Endothelial cell of umbilical vein (primary cell): ENCODE measurements around the gene RPH3AL. TPM values are rescaled to one million over a fixed set of nuclear protein-coding genes. Genes with fewer than 3 reads are reported as not detected.

ENCODE experiments used
- BruUV-seq: library from RNA; stranded (reverse); fragments of 400-500 nt; replicated peaks from 2 replicates; lab custom pipeline; 2021; lab: Mats Ljungman, UMichigan
- CTCF ChIA-PET: fragments of 300-600, 350-600 bp; sonication (Branson Sonifier 250); formaldehyde crosslinking; loops from one replicate; lab custom pipeline; 2021; ENCODE audit warnings: antibody characterized with exemption, inconsistent platforms; lab: Charles Lee
- POLR2A ChIA-PET: fragments of 300-600, 350-600 bp; sonication (Branson Sonifier 250); formaldehyde crosslinking; loops from one replicate; lab custom pipeline; 2021; ENCODE audit warnings: antibody characterized with exemption, inconsistent platforms; lab: Charles Lee
- DNase-seq: peaks from one replicate; pipeline ENCODE4 v3.0.0-alpha.2; 2011; ENCODE audit warnings: low read depth, low spot score
- FAIRE-seq: peaks from 2 replicates; lab custom pipeline; 2011; peaks lifted over from hg19 to GRCh38; lab: Jason Lieb, UNC
- H2AFZ ChIP-seq: 2 replicates; pipeline ENCODE4 v1.6.0; 2012; ENCODE audit warnings: low read depth, low read length, control low read depth, inconsistent platforms
- H3K27ac ChIP-seq: 2 replicates; pipeline ENCODE4 v1.5.1; 2011; ENCODE audit warnings: low read depth, mild to moderate bottlenecking, control low read depth, low read length, moderate library complexity; ENCODE audit not compliant: insufficient read depth
- H3K27me3 ChIP-seq, 2 experiments: 2 replicates each; pipeline versions ENCODE4 v1.6.0 to v1.6.1; 2011; ENCODE audit warnings: low read length in 2 of 2, mixed read lengths in 1 of 2; ENCODE audit not compliant: control insufficient read depth in 2 of 2, insufficient read depth in 2 of 2
- H3K36me3 ChIP-seq, 2 experiments: 2 replicates in 1 of 2; 3 replicates in 1 of 2; pipeline ENCODE4 v1.5.1; 2011; ENCODE audit warnings: low read length in 2 of 2, mild to moderate bottlenecking in 1 of 2, moderate library complexity in 1 of 2; ENCODE audit not compliant: control insufficient read depth in 2 of 2, insufficient read depth in 2 of 2; ENCODE audit errors: extremely low read depth in 1 of 2
- H3K4me1 ChIP-seq: 3 replicates; pipeline ENCODE4 v1.5.1; 2011; ENCODE audit warnings: mild to moderate bottlenecking, low read length; ENCODE audit not compliant: control insufficient read depth, insufficient read depth; ENCODE audit errors: extremely low read depth
- H3K4me2 ChIP-seq: 2 replicates; pipeline ENCODE4 v1.6.1; 2011; ENCODE audit warnings: low read length, control low read depth, mixed read lengths; ENCODE audit not compliant: insufficient read depth
- H3K4me3 ChIP-seq, 3 experiments: fragments of 200-600 bp in 1 of 3; sonication (generic), shearing (Covaris generic) in 1 of 3; replicated peaks in 1 of 3; 2 replicates each; pipeline ENCODE4 v1.5.1; 2011 to 2016; ENCODE audit warnings: control low read depth in 3 of 3, low read length in 3 of 3, mild to moderate bottlenecking in 2 of 3, inconsistent platforms in 1 of 3, low read depth in 1 of 3, moderate library complexity in 1 of 3; ENCODE audit not compliant: insufficient read depth in 1 of 3
- H3K79me2 ChIP-seq: 2 replicates; pipeline ENCODE4 v1.6.0; 2012; ENCODE audit warnings: low read length, inconsistent platforms; ENCODE audit not compliant: control insufficient read depth, insufficient read depth
- H3K9ac ChIP-seq: replicated peaks from 2 replicates; pipeline ENCODE3; 2011; ENCODE audit warnings: low read length, control low read depth; ENCODE audit not compliant: insufficient read depth; ENCODE audit errors: extremely low read depth
- H3K9me1 ChIP-seq: replicated peaks from 3 replicates; pipeline ENCODE4 v1.6.0; 2011; ENCODE audit warnings: mild to moderate bottlenecking, low read length; ENCODE audit not compliant: control insufficient read depth, insufficient read depth; ENCODE audit errors: extremely low read depth
- H3K9me3 ChIP-seq: replicated peaks from 2 replicates; pipeline ENCODE4 v1.5.1; 2012; ENCODE audit warnings: low read length, inconsistent platforms; ENCODE audit not compliant: control insufficient read depth, insufficient read depth
- H4K20me1 ChIP-seq: replicated peaks from 2 replicates; pipeline ENCODE3; 2011; ENCODE audit warnings: mild to moderate bottlenecking, low read length; ENCODE audit not compliant: control insufficient read depth, insufficient read depth; ENCODE audit errors: extremely low read depth
- CTCF ChIP-seq, 2 donors: IDR thresholded peaks; 1 replicate in 1 of 2; 2 replicates in 1 of 2; pipeline ENCODE4 v1.5.1; 2011; ENCODE audit warnings: low read length in 2 of 2, mild to moderate bottlenecking in 2 of 2, moderate library complexity in 2 of 2, control low read depth in 1 of 2, inconsistent platforms in 1 of 2, low read depth in 1 of 2; ENCODE audit not compliant: insufficient read depth in 1 of 2; ENCODE audit errors: extremely low read depth in 1 of 2
- EZH2 ChIP-seq: IDR thresholded peaks from 2 replicates; pipeline ENCODE4 v1.6.1; 2012; ENCODE audit warnings: borderline replicate concordance, low read depth, mild to moderate bottlenecking, moderate library complexity, low read length, inconsistent platforms; ENCODE audit not compliant: severe bottlenecking
- FOS ChIP-seq: IDR thresholded peaks from 2 replicates; pipeline ENCODE4 v1.6.1; 2011; ENCODE audit warnings: mild to moderate bottlenecking, low read length, moderate library complexity, borderline replicate concordance; ENCODE audit not compliant: insufficient read depth
- GATA2 ChIP-seq: IDR thresholded peaks from 2 replicates; pipeline ENCODE4 v1.7.0; 2011; ENCODE audit warnings: low read depth, mild to moderate bottlenecking, moderate library complexity, mixed read lengths, low read length; ENCODE audit not compliant: insufficient read length, insufficient read depth
- JUN ChIP-seq: IDR thresholded peaks from 2 replicates; pipeline ENCODE4 v1.6.1; 2011; ENCODE audit warnings: borderline replicate concordance, low read depth; ENCODE audit not compliant: insufficient read length, insufficient read depth
- MYC ChIP-seq: IDR thresholded peaks from one replicate; pipeline ENCODE4 v1.6.1; 2011; ENCODE audit warnings: mild to moderate bottlenecking, low read depth, low read length
- POLR2A ChIP-seq: IDR thresholded peaks from 2 replicates; pipeline ENCODE4 v1.6.1; 2012; ENCODE audit warnings: low read depth, mild to moderate bottlenecking, control low read depth, low read length
- POLR2AphosphoS5 ChIP-seq: IDR thresholded peaks from 2 replicates; pipeline ENCODE4 v1.6.1; 2012; ENCODE audit warnings: low read depth, mild to moderate bottlenecking, control low read depth, low read length, moderate library complexity; ENCODE audit not compliant: insufficient read depth
- dilution Hi-C: fragments of 300-500 bp; cut with MboI; formaldehyde crosslinking; loops from one replicate; pipeline ENCODE4 v1.15.0; 2019; ENCODE audit warnings: low sequenced_read_pairs; ENCODE audit not compliant: extremely low pct_ligation_motif_present
- intact Hi-C: fragments of 100-400 bp; cut with micrococcal nuclease; formaldehyde crosslinking; loops from one replicate; pipeline ENCODE4 v1.10.0; 2022
- polyA plus RNA-seq, 4 experiments: library from polyadenylated mRNA; depleted of rRNA in 3 of 4; stranded (reverse) in 3 of 4; unstranded in 1 of 4; fragments of >200 nt; gene quantifications; 2 replicates each; pipeline versions ENCODE4 v1.2.1 to v1.2.3, GENCODE V29; 2011 to 2012; ENCODE audit warnings: missing spikeins in 1 of 4
- total RNA-seq: library from RNA; stranded (reverse); gene quantifications from 2 replicates; pipeline ENCODE4 v1.2.3, GENCODE V29; 2021

RPH3AL gene
- total and polyA plus RNA-seq, 2 donors (not counting 3 experiments of a cell fraction or from before 2014, with no cell fraction given): 4.1 to 7.0 TPM

GRCh38 chr17:180381-181244 lies 172.0 kb downstream of the RPH3AL start:
- H3K4me1 ChIP-seq: no peaks in the 10 kb centered on the region
- no peak for DNase-seq
- ChIA-PET CTCF (interaction anchor here (1.2 kb wide), 1 partner anchor 232 kb away, joined by 3 read pairs; no protein-coding TSS in a partner anchor), POLR2A (no interaction called here)
- no peaks in the 10 kb centered on the region for H3K9me3 ChIP-seq
- dilution Hi-C loops: no loop called here
- no peaks in the 10 kb centered on the region for H3K9me1 ChIP-seq
- intact Hi-C loops: no loop called here
- no peak overlapping the region for H3K27ac ChIP-seq
- peaks cover 44 to 47% of the 10 kb centered on the region in 2 experiments for H3K27me3 ChIP-seq
- BruUV-seq: no TSS peak
- no peak for FAIRE-seq
- no peaks in the 10 kb centered on the region for H3K79me2 ChIP-seq
- no peak overlapping the region for H2AFZ ChIP-seq
- H3K4me2 ChIP-seq: no peak overlapping the region
- H3K9ac ChIP-seq: no peak overlapping the region
- TF ChIP-seq POLR2AphosphoS5: no peak
- TF ChIP-seq GATA2: no peak
- TF ChIP-seq FOS: no peak
- TF ChIP-seq MYC: no peak
- TF ChIP-seq POLR2A: no peak
- TF ChIP-seq CTCF (IDR thresholded peaks at IDR 0.05; ENCODE audit: extremely low read depth in 1 of 2, insufficient read depth in 1 of 2, low read depth in 1 of 2, low read length in 2 of 2): no peak
- peak; percentile 98 for TF ChIP-seq EZH2
- TF ChIP-seq JUN: no peak
- no peaks in the 10 kb centered on the region for H3K36me3 ChIP-seq
- H4K20me1 ChIP-seq: no peaks in the 10 kb centered on the region
- H3K4me3 ChIP-seq: peak overlapping the region in 1 of 3 experiments; percentile 3
